Measurements from ENCODE around the gene COPS3. TPM values are rescaled to one million over a fixed set of nuclear protein-coding genes. Genes with fewer than 3 reads are reported as not detected.

The COPS3 gene
- total and polyA plus RNA-seq, 9 donors = 38.1 to 68.8 (median 49.9) TPM

DNA sequence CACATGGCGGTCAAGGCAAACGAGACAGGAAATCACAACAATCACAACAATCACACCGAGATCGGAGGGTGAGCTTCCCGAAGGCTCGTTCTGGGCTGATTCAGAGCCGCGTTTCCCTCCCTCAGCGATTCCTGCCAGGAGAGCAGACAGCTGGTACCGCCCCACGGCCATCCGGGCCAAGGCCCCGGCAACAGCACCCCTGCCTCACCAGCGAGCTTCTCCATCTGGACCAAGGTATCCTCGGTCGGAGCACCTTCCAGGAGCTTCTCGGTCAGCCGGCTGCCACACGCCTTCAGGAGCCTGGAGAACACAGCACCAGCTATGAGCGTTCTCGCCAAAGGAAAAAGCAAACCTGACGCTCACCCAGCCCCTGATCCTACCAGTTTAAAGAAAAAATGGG, 59.7 kb downstream of the COPS3 start:
- Histone ChIP-seq H3K9me3 (no peaks in the 10 kb centered on the region), H3K27me3 (no peaks in the 10 kb centered on the region), H3K27ac (no peak overlapping the region), H3K36me3 (no peaks in the 10 kb centered on the region), H3K4me3 (no peak overlapping the region), H3K4me1 (ENCODE audit: insufficient read depth) (no peaks in the 10 kb centered on the region)
- 85 to 86% (median 86%) methylated on average over 22 of the region's 22 CpGs for WGBS, 3 donors
- intact Hi-C loops (cut with DNase I) = no loop called here
- TF ChIP-seq, protein P1, sequence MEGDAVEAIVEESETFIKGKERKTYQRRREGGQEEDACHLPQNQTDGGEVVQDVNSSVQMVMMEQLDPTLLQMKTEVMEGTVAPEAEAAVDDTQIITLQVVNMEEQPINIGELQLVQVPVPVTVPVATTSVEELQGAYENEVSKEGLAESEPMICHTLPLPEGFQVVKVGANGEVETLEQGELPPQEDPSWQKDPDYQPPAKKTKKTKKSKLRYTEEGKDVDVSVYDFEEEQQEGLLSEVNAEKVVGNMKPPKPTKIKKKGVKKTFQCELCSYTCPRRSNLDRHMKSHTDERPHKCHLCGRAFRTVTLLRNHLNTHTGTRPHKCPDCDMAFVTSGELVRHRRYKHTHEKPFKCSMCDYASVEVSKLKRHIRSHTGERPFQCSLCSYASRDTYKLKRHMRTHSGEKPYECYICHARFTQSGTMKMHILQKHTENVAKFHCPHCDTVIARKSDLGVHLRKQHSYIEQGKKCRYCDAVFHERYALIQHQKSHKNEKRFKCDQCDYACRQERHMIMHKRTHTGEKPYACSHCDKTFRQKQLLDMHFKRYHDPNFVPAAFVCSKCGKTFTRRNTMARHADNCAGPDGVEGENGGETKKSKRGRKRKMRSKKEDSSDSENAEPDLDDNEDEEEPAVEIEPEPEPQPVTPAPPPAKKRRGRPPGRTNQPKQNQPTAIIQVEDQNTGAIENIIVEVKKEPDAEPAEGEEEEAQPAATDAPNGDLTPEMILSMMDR (IDR thresholded peaks at IDR 0.05) = no peak
- TF ChIP-seq EP300 (IDR thresholded peaks at IDR 0.05) (no peak), POLR2A (IDR thresholded peaks at IDR 0.05) (no peak)
- DNase-seq = no peak

DNA sequence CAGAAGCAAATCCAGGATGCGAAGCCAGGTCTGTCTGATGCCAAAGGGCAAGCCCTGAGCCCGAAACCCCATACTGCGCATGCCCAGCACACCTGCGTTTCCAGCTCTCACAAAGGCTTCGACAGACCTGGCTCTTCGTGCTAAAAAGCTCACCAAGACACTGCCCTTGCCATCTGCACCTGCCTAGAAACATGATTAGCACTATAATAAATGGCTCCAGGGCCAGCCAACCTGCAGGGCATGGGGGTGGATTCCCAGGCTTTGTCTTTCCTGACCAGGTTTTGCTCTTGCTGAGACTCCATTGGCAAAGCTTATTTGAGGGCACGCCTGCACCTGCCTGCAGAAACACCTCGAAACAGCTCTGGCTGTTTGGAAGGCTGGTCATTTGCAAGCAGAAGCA, 60.5 kb downstream of the COPS3 start:
- WGBS, 3 donors = 94 to 97% (median 94%) methylated on average over 8 of the region's 8 CpGs
- no peaks in the 10 kb centered on the region for H3K4me1 ChIP-seq (ENCODE audit: insufficient read depth)
- no peak for DNase-seq
- H3K4me3 ChIP-seq = no peak overlapping the region
- no peaks in the 10 kb centered on the region for H3K36me3 ChIP-seq
- no peaks in the 10 kb centered on the region for H3K9me3 ChIP-seq
- intact Hi-C loops (cut with DNase I) = no loop called here
- H3K27ac ChIP-seq = no peak overlapping the region
- no peaks in the 10 kb centered on the region for H3K27me3 ChIP-seq
- TF ChIP-seq, protein P1 (IDR thresholded peaks at IDR 0.05) = no peak
- TF ChIP-seq POLR2A (IDR thresholded peaks at IDR 0.05) (no peak), EP300 (IDR thresholded peaks at IDR 0.05) (no peak)

DNA sequence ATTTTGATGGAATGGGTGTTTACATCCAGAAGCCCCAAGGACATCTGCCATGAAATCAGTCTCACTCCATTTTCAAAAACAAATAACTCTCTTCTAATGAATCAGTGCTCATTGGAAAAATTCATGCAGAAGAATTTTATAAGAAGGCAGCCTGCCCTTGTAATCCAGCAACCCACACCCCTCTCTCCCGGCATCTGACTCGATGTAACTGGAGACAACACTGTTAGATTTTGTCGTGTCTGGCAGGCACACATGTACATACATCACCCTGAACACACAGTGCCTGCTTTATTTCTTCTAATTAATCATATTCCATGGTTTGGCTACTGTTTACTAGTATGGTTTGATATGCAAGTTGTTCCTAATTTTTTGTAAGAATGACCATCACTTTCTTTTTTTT, 63.1 kb downstream of the COPS3 start:
- intact Hi-C loops (cut with DNase I) = loop anchor here in 1 of 4 donors (1.0 kb wide), 1 partner anchor 21 kb away; no protein-coding TSS in a partner anchor
- H3K36me3 ChIP-seq = no peaks in the 10 kb centered on the region

DNA sequence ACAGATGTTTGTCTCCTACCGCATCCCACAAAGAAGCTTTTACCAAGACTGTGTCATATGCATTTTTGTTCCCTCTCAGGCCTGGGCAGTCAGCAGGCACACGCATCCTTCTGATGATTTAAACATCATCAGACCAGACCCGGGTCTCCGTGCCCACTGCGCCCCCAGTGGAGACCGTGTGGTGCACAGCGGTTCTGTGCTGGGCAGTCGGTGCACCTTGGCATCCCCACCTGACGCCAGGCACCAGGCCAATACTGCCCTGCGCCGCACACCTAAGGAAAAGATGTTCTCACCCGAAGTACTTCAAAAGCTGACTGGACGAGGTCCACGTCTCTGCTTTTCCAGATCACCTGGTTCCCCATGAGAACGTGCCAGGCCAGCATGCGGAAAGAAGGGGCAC, 64.3 kb downstream of the COPS3 start:
- TF ChIP-seq, protein P1 (IDR thresholded peaks at IDR 0.05) = no peak
- TF ChIP-seq EP300 (IDR thresholded peaks at IDR 0.05) = no peak
- no peak for TF ChIP-seq POLR2A (IDR thresholded peaks at IDR 0.05)
- intact Hi-C loops (cut with DNase I) = no loop called here
- Histone ChIP-seq H3K27me3 (no peaks in the 10 kb centered on the region), H3K27ac (no peak overlapping the region), H3K36me3 (no peaks in the 10 kb centered on the region), H3K4me3 (no peak overlapping the region), H3K4me1 (ENCODE audit: insufficient read depth) (no peaks in the 10 kb centered on the region), H3K9me3 (no peaks in the 10 kb centered on the region)
- DNase-seq = no peak
- WGBS, 3 donors = 82 to 90% (median 84%) methylated on average over 16 of the region's 16 CpGs

More for the DNA sequence above, 63.1 kb downstream of the COPS3 start:
- Histone ChIP-seq H3K9me3 (no peaks in the 10 kb centered on the region), H3K4me1 (ENCODE audit: insufficient read depth) (no peaks in the 10 kb centered on the region), H3K4me3 (no peak overlapping the region), H3K27ac (no peak overlapping the region), H3K27me3 (no peaks in the 10 kb centered on the region)
- TF ChIP-seq EP300 (IDR thresholded peaks at IDR 0.05) (no peak), POLR2A (IDR thresholded peaks at IDR 0.05) (no peak)
- TF ChIP-seq, protein P1 (IDR thresholded peaks at IDR 0.05) = no peak
- DNase-seq = no peak
- 58 to 69% (median 67%) methylated on average over 3 of the region's 3 CpGs for WGBS, 3 donors

Data from ovary (tissue), 9 donors.